Retinal pigment epithelial cell (primary cell): ENCODE measurements around the gene ERBB4.

Experiments
- DNase-seq: peaks from one replicate; pipeline ENCODE4 v3.0.0-alpha.2; 2010; ENCODE audit warnings: low read depth
- H3K4me3 ChIP-seq: 2 replicates; pipeline ENCODE4 v1.5.1; 2011; ENCODE audit warnings: mild to moderate bottlenecking, low read length, control low read depth, moderate library complexity
- CTCF ChIP-seq: conservative IDR thresholded peaks from 2 replicates; pipeline ENCODE4 v1.5.1; 2011; ENCODE audit warnings: low read depth, low read length, control low read depth, inconsistent platforms

The ERBB4 gene

GRCh38 chr2:212547716-212548454, 9.3 kb upstream of the ERBB4 start:
- no peak overlapping the region for H3K4me3 ChIP-seq
- no peak for DNase-seq
- TF ChIP-seq CTCF: no peak

GRCh38 chr2:212546669-212547068, 8.1 kb upstream of the ERBB4 start:
- DNase-seq: no peak
- TF ChIP-seq CTCF: no peak
- no peak overlapping the region for H3K4me3 ChIP-seq

- no peak for TF ChIP-seq CTCF
- DNase-seq: no peak
- no peak overlapping the region for H3K4me3 ChIP-seq
These were observed 1.7 kb upstream of the ERBB4 start for GRCh38 chr2:212540341-212540740.

- H3K4me3 ChIP-seq: peak overlapping the region; percentile 80
- no peak for TF ChIP-seq CTCF
- DNase-seq: no peak
These were observed 674 bp upstream of the ERBB4 start for GRCh38 chr2:212539072-212539880.

- TF ChIP-seq CTCF: no peak
- peak overlapping the region; percentile 80 for H3K4me3 ChIP-seq
- no peak for DNase-seq
These were observed 787 bp downstream of the ERBB4 start for GRCh38 chr2:212537726-212538304.

GRCh38 chr2:212536817-212537725, 1.5 kb downstream of the ERBB4 start:
- DNase-seq: no peak
- TF ChIP-seq CTCF: no peak
- peak overlapping the region; percentile 80 for H3K4me3 ChIP-seq
